Activated CD4-positive, alpha-beta memory T cell treated with anti-CD3 and anti-CD28 coated beads for 36 hours (primary cell): ENCODE data around the gene INPP4A. TPM values are rescaled to one million over a fixed set of nuclear protein-coding genes. Genes with fewer than 3 reads are reported as not detected.
A peak's percentile ranks its signal among the peaks of the same experiment; 100 is the strongest.

Experiments
- CTCF ChIA-PET: fragments of 350-600 bp; sonication (Branson Sonifier 250); formaldehyde crosslinking; loops from one replicate; lab custom pipeline; 2021; ENCODE audit warnings: antibody characterized with exemption, inconsistent platforms; lab: Charles Lee
- POLR2A ChIA-PET: fragments of 350-600 bp; sonication (Branson Sonifier 250); formaldehyde crosslinking; loops from one replicate; lab custom pipeline; 2021; ENCODE audit warnings: antibody characterized with exemption; lab: Charles Lee
- DNase-seq: peaks from one replicate; pipeline ENCODE4 v3.0.0-alpha.2; 2020
- H3K27ac Mint-ChIP-seq: one replicate; pipeline ENCODE4 v1.8.0; 2021; ENCODE audit warnings: mixed read lengths
- H3K27me3 Mint-ChIP-seq: one replicate; pipeline ENCODE4 v1.8.0; 2021; ENCODE audit warnings: mixed read lengths
- H3K36me3 Mint-ChIP-seq: one replicate; pipeline ENCODE4 v1.8.0; 2021; ENCODE audit warnings: mixed read lengths
- H3K4me1 Mint-ChIP-seq: one replicate; pipeline ENCODE4 v1.8.0; 2021; ENCODE audit warnings: low read depth, mixed read lengths
- H3K4me3 Mint-ChIP-seq: one replicate; pipeline ENCODE4 v1.8.0; 2021; ENCODE audit warnings: mild to moderate bottlenecking, mixed read lengths
- H3K9me3 Mint-ChIP-seq: one replicate; pipeline ENCODE4 v1.8.0; 2021; ENCODE audit warnings: mixed read lengths
- intact Hi-C: fragments of 100-400 bp; cut with micrococcal nuclease; formaldehyde crosslinking; loops from one replicate; pipeline ENCODE4 v1.15.1; 2023
- total RNA-seq, 2 experiments: library from RNA; stranded (reverse); gene quantifications; one replicate each; pipeline ENCODE4 v1.2.3, GENCODE V29; 2021

INPP4A gene
- total RNA-seq, 2 experiments from 2014 or later: 40.7 to 42.0 TPM

DNA sequence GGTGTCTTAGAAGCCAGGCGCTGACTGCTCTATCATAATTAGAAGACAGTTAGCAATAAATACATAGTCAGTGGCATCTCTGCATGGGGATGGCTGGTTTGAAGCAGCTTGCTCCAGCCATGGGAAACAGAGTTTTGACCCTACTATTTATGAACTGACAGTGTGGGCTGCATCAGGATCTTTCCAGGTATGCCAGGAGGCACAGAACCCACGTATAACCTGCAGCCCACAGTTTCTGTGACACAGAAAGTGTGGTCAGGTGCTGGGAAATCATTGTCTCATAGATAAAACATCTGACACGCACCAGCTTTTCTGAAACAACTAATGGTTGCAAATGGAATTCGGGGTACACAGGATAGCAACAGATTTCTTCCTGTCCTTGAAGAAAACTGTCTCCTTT lies 34.7 kb downstream of the INPP4A start:
- Mint-ChIP-seq H3K36me3 (no peaks in the 10 kb centered on the region), H3K4me1 (peaks cover 96% of the 10 kb centered on the region), H3K9me3 (no peaks in the 10 kb centered on the region)

GRCh38 chr2:98479959-98480524 lies 35.4 kb downstream of the INPP4A start:
- H3K4me1 Mint-ChIP-seq: peaks cover 96% of the 10 kb centered on the region
- no peaks in the 10 kb centered on the region for H3K36me3 Mint-ChIP-seq
- intact Hi-C loops: loop anchor here (1.0 to 2.0 kb wide), 2 partner anchors 15 to 22 kb away; no protein-coding TSS in a partner anchor
- H3K4me3 Mint-ChIP-seq: peak overlapping the region; percentile 21
- H3K9me3 Mint-ChIP-seq: no peaks in the 10 kb centered on the region
- peak overlapping the region; percentile 81 for H3K27ac Mint-ChIP-seq
- peak; percentile 74 for DNase-seq
- POLR2A ChIA-PET: interaction anchor here (1.0 to 3.3 kb wide), 6 partner anchors 9 to 34 kb away, joined by 3 to 25 read pairs (median 12); partner anchors contain the start of gene INPP4A
- no peaks in the 10 kb centered on the region for H3K27me3 Mint-ChIP-seq
- CTCF ChIA-PET: interaction anchor here (0.7 to 2.0 kb wide), 9 partner anchors 8 to 68 kb away, joined by 3 to 19 read pairs (median 5); no protein-coding TSS in a partner anchor

More for the DNA sequence above, 34.7 kb downstream of the INPP4A start:
- no peaks in the 10 kb centered on the region for H3K27me3 Mint-ChIP-seq
- H3K27ac Mint-ChIP-seq: peak overlapping the region; percentile 81
- intact Hi-C loops: loop anchor here (1.0 to 2.0 kb wide), 2 partner anchors 15 to 21 kb away; no protein-coding TSS in a partner anchor
- CTCF ChIA-PET: interaction anchor here (0.7 to 2.0 kb wide), 9 partner anchors 9 to 67 kb away, joined by 3 to 19 read pairs (median 5); no protein-coding TSS in a partner anchor
- no peak overlapping the region for H3K4me3 Mint-ChIP-seq
- POLR2A ChIA-PET: interaction anchor here (1.0 to 3.3 kb wide), 6 partner anchors 9 to 34 kb away, joined by 3 to 25 read pairs (median 12); partner anchors contain the start of gene INPP4A
- DNase-seq: peak; percentile 50

GRCh38 chr2:98480598-98480997 lies 35.9 kb downstream of the INPP4A start:
- ChIA-PET CTCF (interaction anchor here (1.1 to 1.8 kb wide), 6 partner anchors 10 to 68 kb away, joined by 3 to 9 read pairs (median 5); no protein-coding TSS in a partner anchor), POLR2A (interaction anchor here (1.0 to 3.3 kb wide), 6 partner anchors 10 to 35 kb away, joined by 3 to 25 read pairs (median 12); partner anchors contain the start of gene INPP4A)
- Mint-ChIP-seq H3K4me3 (no peak overlapping the region), H3K9me3 (no peaks in the 10 kb centered on the region), H3K36me3 (no peaks in the 10 kb centered on the region), H3K27me3 (no peaks in the 10 kb centered on the region), H3K4me1 (peaks cover 96% of the 10 kb centered on the region), H3K27ac (peak overlapping the region; percentile 81)
- DNase-seq: no peak
- intact Hi-C loops: no loop called here

GRCh38 chr2:98482362-98482761 lies 37.7 kb downstream of the INPP4A start:
- Mint-ChIP-seq H3K27ac (peak overlapping the region; percentile 21), H3K9me3 (no peaks in the 10 kb centered on the region), H3K36me3 (no peaks in the 10 kb centered on the region), H3K4me3 (no peak overlapping the region), H3K27me3 (no peaks in the 10 kb centered on the region), H3K4me1 (peaks cover 95% of the 10 kb centered on the region)
- ChIA-PET CTCF (interaction anchor here (0.8 to 2.8 kb wide), 4 partner anchors 13 to 70 kb away, joined by 3 to 9 read pairs (median 4); no protein-coding TSS in a partner anchor), POLR2A (interaction anchor here (0.6 to 1.1 kb wide), 2 partner anchors 17 to 25 kb away, joined by 3 read pairs; no protein-coding TSS in a partner anchor)
- intact Hi-C loops: loop anchor here (2.0 kb wide), 1 partner anchor 44 kb away; no protein-coding TSS in a partner anchor
- no peak for DNase-seq

- DNase-seq: peak; percentile 50
- POLR2A ChIA-PET: interaction anchor here (0.7 to 1.1 kb wide), 3 partner anchors 14 to 26 kb away, joined by 3 to 4 read pairs (median 3); no protein-coding TSS in a partner anchor
- peak overlapping the region; percentile 55 for H3K27ac Mint-ChIP-seq
Measured at GRCh38 chr2:98483257-98483861, 38.7 kb downstream of the INPP4A start.

GRCh38 chr2:98484121-98484557 lies 39.5 kb downstream of the INPP4A start:
- Mint-ChIP-seq H3K9me3 (no peaks in the 10 kb centered on the region), H3K27ac (peak overlapping the region; percentile 55), H3K4me1 (peaks cover 95% of the 10 kb centered on the region), H3K4me3 (no peak overlapping the region), H3K36me3 (no peaks in the 10 kb centered on the region), H3K27me3 (no peaks in the 10 kb centered on the region)
- intact Hi-C loops: no loop called here
- DNase-seq: no peak
- POLR2A ChIA-PET: interaction anchor here (0.7 to 1.1 kb wide), 2 partner anchors 13 to 19 kb away, joined by 3 to 4 read pairs; no protein-coding TSS in a partner anchor
- CTCF ChIA-PET: interaction anchor here (1.0 to 1.4 kb wide), 3 partner anchors 10 to 165 kb away, joined by 3 read pairs; no protein-coding TSS in a partner anchor

More at GRCh38 chr2:98483257-98483861, 38.7 kb downstream of the INPP4A start:
- intact Hi-C loops: loop anchor here (1.0 to 2.0 kb wide), 2 partner anchors 15 to 45 kb away; no protein-coding TSS in a partner anchor
- H3K9me3 Mint-ChIP-seq: no peaks in the 10 kb centered on the region
- peak overlapping the region; percentile 21 for H3K4me3 Mint-ChIP-seq
- H3K27me3 Mint-ChIP-seq: no peaks in the 10 kb centered on the region
- CTCF ChIA-PET: interaction anchor here (1.0 to 2.8 kb wide), 4 partner anchors 11 to 166 kb away, joined by 3 to 5 read pairs (median 3); no protein-coding TSS in a partner anchor
- H3K36me3 Mint-ChIP-seq: no peaks in the 10 kb centered on the region
- peaks cover 95% of the 10 kb centered on the region for H3K4me1 Mint-ChIP-seq

GRCh38 chr2:98484652-98485452 lies 40.2 kb downstream of the INPP4A start:
- intact Hi-C loops: no loop called here
- H3K9me3 Mint-ChIP-seq: no peaks in the 10 kb centered on the region
- peak overlapping the region; percentile 26 for H3K27ac Mint-ChIP-seq
- H3K4me3 Mint-ChIP-seq: no peak overlapping the region
- peaks cover 91% of the 10 kb centered on the region for H3K4me1 Mint-ChIP-seq
- no peaks in the 10 kb centered on the region for H3K36me3 Mint-ChIP-seq
- H3K27me3 Mint-ChIP-seq: no peaks in the 10 kb centered on the region
- ChIA-PET CTCF (interaction anchor here (1.0 to 1.1 kb wide), 2 partner anchors 9 to 20 kb away, joined by 3 read pairs; no protein-coding TSS in a partner anchor), POLR2A (interaction anchor here (1.1 kb wide), 1 partner anchor 12 kb away, joined by 3 read pairs; no protein-coding TSS in a partner anchor)
- no peak for DNase-seq

DNA sequence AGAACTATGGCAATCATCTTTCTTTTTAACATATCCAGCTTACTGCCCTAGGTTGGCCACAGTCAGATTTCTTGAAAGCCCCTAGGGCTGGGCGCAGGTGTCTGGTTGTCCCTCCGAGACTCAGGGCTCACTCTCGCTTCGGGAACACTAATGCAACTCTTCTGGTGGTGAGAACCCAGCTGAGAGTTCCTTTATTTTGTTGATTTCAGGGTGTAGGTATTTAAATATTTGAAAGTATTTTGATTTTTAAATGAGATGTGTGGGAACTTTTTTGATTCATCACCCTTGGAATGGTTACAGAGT lies 40.7 kb downstream of the INPP4A start:
- H3K4me1 Mint-ChIP-seq: peaks cover 90% of the 10 kb centered on the region
- POLR2A ChIA-PET: no interaction called here
- no peaks in the 10 kb centered on the region for H3K27me3 Mint-ChIP-seq
- intact Hi-C loops: no loop called here
- H3K36me3 Mint-ChIP-seq: no peaks in the 10 kb centered on the region
- DNase-seq: no peak
- H3K9me3 Mint-ChIP-seq: no peaks in the 10 kb centered on the region
- H3K4me3 Mint-ChIP-seq: no peak overlapping the region
- CTCF ChIA-PET: interaction anchor here (1.8 kb wide), 1 partner anchor 9 kb away, joined by 4 read pairs; no protein-coding TSS in a partner anchor
- H3K27ac Mint-ChIP-seq: no peak overlapping the region

DNA sequence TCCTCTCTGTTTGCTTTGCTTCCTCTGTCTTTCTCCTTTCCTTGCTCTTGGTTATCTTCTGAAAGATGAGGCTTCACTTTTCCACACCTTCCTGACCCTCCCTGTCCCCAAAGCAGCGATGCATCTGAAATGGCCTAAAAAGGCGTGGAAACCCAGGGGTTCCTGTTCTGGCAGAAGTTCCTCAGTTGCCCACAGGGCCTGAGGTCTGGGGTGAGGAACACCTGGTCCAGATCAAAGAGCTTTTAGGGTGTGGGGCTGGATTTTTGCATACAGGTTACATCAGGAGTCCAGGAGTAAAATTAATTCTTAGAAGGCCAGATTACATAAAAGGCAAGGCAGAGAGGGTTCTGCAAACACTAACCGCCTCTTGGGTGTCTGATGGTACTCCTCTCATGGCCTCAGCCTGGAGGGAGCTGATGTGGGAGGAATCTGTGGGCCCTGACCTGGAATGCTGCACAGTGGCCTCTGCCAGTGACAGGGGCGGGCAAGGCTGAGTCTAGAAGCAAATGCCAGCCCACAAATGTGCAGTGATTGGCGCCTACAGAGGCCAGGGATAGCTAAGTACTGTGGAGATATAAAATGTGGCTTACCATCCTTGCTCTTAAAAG lies 41.8 kb downstream of the INPP4A start:
- Mint-ChIP-seq H3K36me3 (peaks cover under 1% of the 10 kb centered on the region), H3K9me3 (no peaks in the 10 kb centered on the region), H3K4me3 (no peak overlapping the region), H3K27ac (no peak overlapping the region), H3K4me1 (peaks cover 87% of the 10 kb centered on the region), H3K27me3 (no peaks in the 10 kb centered on the region)
- DNase-seq: no peak
- ChIA-PET POLR2A (no interaction called here), CTCF (interaction anchor here (0.9 to 3.1 kb wide), 5 partner anchors 8 to 39 kb away, joined by 3 to 29 read pairs (median 8); no protein-coding TSS in a partner anchor)
- intact Hi-C loops: no loop called here

GRCh38 chr2:98487101-98487805 lies 42.6 kb downstream of the INPP4A start:
- DNase-seq: no peak
- ChIA-PET CTCF (interaction anchor here (0.8 to 3.1 kb wide), 22 partner anchors 8 to 356 kb away, joined by 3 to 29 read pairs (median 4); no protein-coding TSS in a partner anchor), POLR2A (interaction anchor here (1.1 to 1.6 kb wide), 2 partner anchors 16 to 28 kb away, joined by 3 to 4 read pairs; no protein-coding TSS in a partner anchor)
- Mint-ChIP-seq H3K9me3 (no peaks in the 10 kb centered on the region), H3K4me3 (no peak overlapping the region), H3K36me3 (peaks cover 2% of the 10 kb centered on the region), H3K4me1 (peaks cover 88% of the 10 kb centered on the region), H3K27ac (no peak overlapping the region), H3K27me3 (no peaks in the 10 kb centered on the region)
- intact Hi-C loops: no loop called here
